H1 (cell line): ENCODE data around the gene MYOCOS. TPM values are rescaled to one million over a fixed set of nuclear protein-coding genes. Genes with fewer than 3 reads are reported as not detected.

Experiments
- CTCF ChIA-PET: fragments of 300-600 bp; sonication (Branson Sonifier 250); formaldehyde crosslinking; loops from one replicate; lab custom pipeline; 2021; ENCODE audit not compliant: partially characterized antibody; lab: Charles Lee
- POLR2A ChIA-PET: fragments of 300-600 bp; sonication (Branson Sonifier 250); formaldehyde crosslinking; loops from one replicate; lab custom pipeline; 2021; ENCODE audit warnings: inconsistent platforms; ENCODE audit not compliant: partially characterized antibody; lab: Charles Lee
- DNase-seq, 2 experiments: peaks; one replicate each; pipeline versions ENCODE4 v3.0.0 to v3.0.0-alpha.2; 2010 to 2022; ENCODE audit warnings: low spot score in 2 of 2, low read depth in 1 of 2, mixed read lengths in 1 of 2
- FAIRE-seq: peaks from 2 replicates; lab custom pipeline; 2011; peaks lifted over from hg19 to GRCh38; lab: Jason Lieb, UNC
- H2AFZ ChIP-seq: 2 replicates; pipeline ENCODE4 v1.8.1; 2012; ENCODE audit warnings: low read length, inconsistent platforms
- H2AK5ac ChIP-seq: 2 replicates; pipeline ENCODE4 v1.6.1; 2013; ENCODE audit warnings: low read depth, low read length
- H2BK120ac ChIP-seq: replicated peaks from 2 replicates; pipeline ENCODE3; 2013; ENCODE audit warnings: low read depth, low read length, inconsistent platforms
- H2BK12ac ChIP-seq: 2 replicates; pipeline ENCODE4 v1.6.1; 2013; ENCODE audit warnings: low read depth, low read length
- H2BK15ac ChIP-seq: 2 replicates; pipeline ENCODE4 v1.6.1; 2013; ENCODE audit warnings: low read length
- H2BK20ac ChIP-seq: 2 replicates; pipeline ENCODE4 v1.6.1; 2013; ENCODE audit warnings: low read length
- H2BK5ac ChIP-seq: 2 replicates; pipeline ENCODE4 v1.6.1; 2013; ENCODE audit warnings: low read depth, low read length
- H3K14ac ChIP-seq: 2 replicates; pipeline ENCODE4 v1.6.1; 2013; ENCODE audit warnings: inconsistent platforms; ENCODE audit not compliant: insufficient read length
- H3K18ac ChIP-seq: 2 replicates; pipeline ENCODE4 v1.6.1; 2013; ENCODE audit warnings: low read length; ENCODE audit errors: extremely low read depth
- H3K23ac ChIP-seq: 2 replicates; pipeline ENCODE4 v1.6.1; 2013; ENCODE audit warnings: inconsistent platforms; ENCODE audit not compliant: insufficient read length
- H3K23me2 ChIP-seq: 2 replicates; pipeline ENCODE4 v1.6.1; 2013; ENCODE audit warnings: low read depth, low read length
- H3K27ac ChIP-seq: 2 replicates; pipeline ENCODE4 v1.6.1; 2011; ENCODE audit warnings: low read depth, low read length, inconsistent platforms
- H3K27me3 ChIP-seq, 4 experiments: replicated peaks in 1 of 4; 1 replicate in 1 of 4; 2 replicates in 3 of 4; pipeline versions ENCODE4 v1.6.1 to v1.8.1; 2011 to 2013; ENCODE audit warnings: low read length in 3 of 4, mild to moderate bottlenecking in 3 of 4, inconsistent platforms in 2 of 4, mixed read lengths in 2 of 4, moderate library complexity in 1 of 4; ENCODE audit not compliant: control insufficient read depth in 3 of 4, insufficient read depth in 3 of 4; ENCODE audit errors: extremely low read depth in 1 of 4
- H3K36me3 ChIP-seq, 4 experiments: 2 replicates each; pipeline versions ENCODE4 v1.6.1 to v1.8.1; 2011 to 2013; ENCODE audit warnings: mild to moderate bottlenecking in 4 of 4, low read length in 3 of 4, moderate library complexity in 2 of 4, control low read depth in 1 of 4, inconsistent platforms in 1 of 4; ENCODE audit not compliant: insufficient read depth in 4 of 4, control insufficient read depth in 2 of 4
- H3K4ac ChIP-seq: replicated peaks from 2 replicates; pipeline ENCODE3; 2013; ENCODE audit warnings: low read length, low read depth, mixed read lengths, inconsistent platforms; ENCODE audit not compliant: insufficient read length
- H3K4me1 ChIP-seq, 4 experiments: replicated peaks in 1 of 4; 1 replicate in 1 of 4; 2 replicates in 3 of 4; pipeline versions ENCODE4 v1.6.1 to v1.8.1; 2011 to 2013; ENCODE audit warnings: low read length in 3 of 4, inconsistent platforms in 2 of 4, mixed read lengths in 1 of 4; ENCODE audit not compliant: insufficient read depth in 4 of 4, control insufficient read depth in 3 of 4
- H3K4me2 ChIP-seq, 2 experiments: 2 replicates each; pipeline versions ENCODE4 v1.6.1 to v1.8.1; 2011 to 2013; ENCODE audit warnings: low read depth in 2 of 2, low read length in 2 of 2, control low read depth in 1 of 2, inconsistent platforms in 1 of 2, mild to moderate bottlenecking in 1 of 2; ENCODE audit not compliant: insufficient read depth in 1 of 2
- H3K4me3 ChIP-seq, 4 experiments: fragments of 200-600, 300-600 bp in 1 of 4; sonication (generic), shearing (Covaris generic), sonication (Bioruptor Twin) in 1 of 4; 2 replicates each; pipeline versions ENCODE4 v1.5.1 to v1.8.1; 2011 to 2016; ENCODE audit warnings: low read length in 4 of 4, low read depth in 3 of 4, control low read depth in 2 of 4, inconsistent platforms in 2 of 4, mild to moderate bottlenecking in 2 of 4, mixed read lengths in 1 of 4, moderate library complexity in 1 of 4; ENCODE audit not compliant: insufficient read depth in 2 of 4; ENCODE audit errors: extremely low read depth in 1 of 4
- H3K56ac ChIP-seq: replicated peaks from 2 replicates; pipeline ENCODE3; 2013; ENCODE audit warnings: low read depth, mild to moderate bottlenecking, mixed read lengths, low read length, inconsistent platforms; ENCODE audit not compliant: insufficient read length
- H3K79me1 ChIP-seq: 2 replicates; pipeline ENCODE4 v1.6.1; 2013; ENCODE audit warnings: low read depth, low read length, control low read depth
- H3K79me2 ChIP-seq, 2 experiments: 2 replicates each; pipeline versions ENCODE4 v1.6.1 to v1.8.1; 2012 to 2013; ENCODE audit warnings: low read length in 2 of 2, mild to moderate bottlenecking in 2 of 2, inconsistent platforms in 1 of 2; ENCODE audit not compliant: insufficient read depth in 2 of 2, control insufficient read depth in 1 of 2
- H3K9ac ChIP-seq, 4 experiments: replicated peaks in 1 of 4; 1 replicate in 1 of 4; 2 replicates in 3 of 4; pipeline versions ENCODE4 v1.6.1 to v1.8.1; 2011 to 2013; ENCODE audit warnings: low read depth in 3 of 4, low read length in 3 of 4, control low read depth in 2 of 4, mild to moderate bottlenecking in 2 of 4, moderate library complexity in 2 of 4, inconsistent platforms in 1 of 4; ENCODE audit errors: extremely low read depth in 1 of 4
- H3K9me3 ChIP-seq, 2 experiments: 2 replicates each; pipeline versions ENCODE4 v1.6.1 to v1.8.1; 2012 to 2013; ENCODE audit warnings: mild to moderate bottlenecking in 2 of 2, moderate library complexity in 2 of 2, control low read depth in 1 of 2, inconsistent platforms in 1 of 2, low read depth in 1 of 2, low read length in 1 of 2, mixed read lengths in 1 of 2; ENCODE audit not compliant: insufficient read depth in 2 of 2
- H4K20me1 ChIP-seq, 2 experiments: replicated peaks in 1 of 2; 2 replicates each; pipeline versions ENCODE3 to v1.8.1; 2011 to 2013; ENCODE audit warnings: inconsistent platforms in 2 of 2, low read length in 2 of 2, mild to moderate bottlenecking in 1 of 2; ENCODE audit not compliant: insufficient read depth in 2 of 2, control insufficient read depth in 1 of 2
- H4K5ac ChIP-seq: 2 replicates; pipeline ENCODE4 v1.6.1; 2013; ENCODE audit warnings: low read length, low read depth, mixed read lengths, inconsistent platforms; ENCODE audit not compliant: insufficient read length
- H4K8ac ChIP-seq: 2 replicates; pipeline ENCODE4 v1.8.0; 2013; ENCODE audit warnings: mild to moderate bottlenecking, moderate library complexity, low read length, inconsistent platforms; ENCODE audit not compliant: insufficient read depth; ENCODE audit errors: extremely low read depth
- H4K91ac ChIP-seq: replicated peaks from 2 replicates; pipeline ENCODE3; 2013; ENCODE audit warnings: low read length, mixed read lengths, inconsistent platforms; ENCODE audit not compliant: insufficient read length
- CTBP2 ChIP-seq: IDR thresholded peaks from 2 replicates; pipeline ENCODE4 v1.7.0; 2011; ENCODE audit warnings: borderline replicate concordance, mild to moderate bottlenecking, moderate library complexity, mixed read lengths, low read length; ENCODE audit not compliant: insufficient read depth, insufficient read length
- EGR1 ChIP-seq: IDR thresholded peaks from 2 replicates; pipeline ENCODE4 v1.6.1; 2011; ENCODE audit warnings: low read depth, low read length, borderline replicate concordance
- FOSL1 ChIP-seq: IDR thresholded peaks from 2 replicates; pipeline ENCODE4 v1.6.1; 2011; ENCODE audit warnings: mild to moderate bottlenecking, low read depth, low read length, moderate library complexity; ENCODE audit not compliant: insufficient read depth
- JUN ChIP-seq: IDR thresholded peaks from 2 replicates; pipeline ENCODE4 v1.6.1; 2011; ENCODE audit warnings: low read depth, mild to moderate bottlenecking, improper control_type of control experiment, low read length
- SP4 ChIP-seq: IDR thresholded peaks from 2 replicates; pipeline ENCODE4 v1.6.1; 2012; ENCODE audit warnings: low read length, inconsistent platforms
- WGBS, 2 experiments: shearing (Covaris generic) in 1 of 2; methylation state at CpG; one replicate each; pipeline versions ENCODE4 v1.1.6 to v1.1.7; 2013 to 2015; ENCODE audit warnings: low lambda C conversion rate in 2 of 2, mixed read lengths in 2 of 2, inconsistent platforms in 1 of 2, low coverage in 1 of 2, missing lambda C conversion rate in 1 of 2; ENCODE audit not compliant: insufficient replicate concordance in 2 of 2, insufficient coverage in 1 of 2, insufficient read length in 1 of 2; ENCODE audit errors: extremely low coverage in 1 of 2, missing lambda C conversion rate in 1 of 2; 5-methylcytosine and 5-hydroxymethylcytosine counted together
- polyA plus RNA-seq, 7 experiments: library from polyadenylated mRNA; depleted of rRNA in 3 of 7; stranded (reverse) in 5 of 7; unstranded in 2 of 7; fragments of >200 nt in 5 of 7; fragments of 200-250 nt in 2 of 7; gene quantifications; 1 replicate in 5 of 7; 2 replicates in 1 of 7; 4 replicates in 1 of 7; pipeline versions ENCODE4 v1.2.1 to v1.2.3, GENCODE V29; 2011 to 2013; ENCODE audit warnings: missing spikeins in 2 of 7, mixed read lengths in 2 of 7
- total RNA-seq: library from RNA; stranded (reverse); fragmentation: NEBNext Ultra II Directional; extraction: Animal tissue kit (Norgen Biotek cat#: 25700); gene quantifications from 2 replicates; pipeline ENCODE4 v1.2.1, GENCODE V29; 2021
- TF ChIP-seq, protein P1 (sequence below): IDR thresholded peaks from 2 replicates; pipeline ENCODE4 v1.6.1; 2012; ENCODE audit warnings: inconsistent platforms

Gene MYOCOS
- total and polyA plus RNA-seq, 2 of the 8 experiments (the other 6 are each of a cell fraction or from before 2014, with no cell fraction given): not detected

DNA sequence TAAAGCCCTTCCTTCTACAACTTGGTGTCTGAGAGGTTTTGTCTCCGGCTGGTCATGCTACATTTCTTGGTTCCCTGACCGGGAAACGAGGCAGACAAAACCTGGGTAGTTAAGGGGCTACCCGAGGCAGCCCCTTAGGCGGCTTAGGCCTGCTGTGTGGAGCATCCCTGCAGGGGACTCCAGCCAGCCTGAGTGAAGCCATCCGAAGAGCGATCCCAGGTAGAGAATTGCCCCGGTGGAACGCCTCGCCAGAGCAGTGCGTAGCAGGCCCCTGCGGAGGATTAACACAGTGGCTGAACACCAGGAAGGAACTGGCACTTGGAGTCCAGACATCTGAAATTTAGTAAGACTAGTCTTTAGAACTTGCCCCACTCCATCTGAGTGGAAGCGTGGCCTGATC, 21.2 kb upstream of the MYOCOS start:
- TF ChIP-seq EGR1 (no peak), FOSL1 (no peak), JUN (no peak), CTBP2 (no peak), SP4 (no peak)
- TF ChIP-seq, protein P1, sequence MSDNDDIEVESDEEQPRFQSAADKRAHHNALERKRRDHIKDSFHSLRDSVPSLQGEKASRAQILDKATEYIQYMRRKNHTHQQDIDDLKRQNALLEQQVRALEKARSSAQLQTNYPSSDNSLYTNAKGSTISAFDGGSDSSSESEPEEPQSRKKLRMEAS: no peak
- Histone ChIP-seq H2BK120ac (no peak overlapping the region), H2BK5ac (no peak overlapping the region), H3K79me2 (no peaks in the 10 kb centered on the region), H2AFZ (no peak overlapping the region), H4K20me1 (no peaks in the 10 kb centered on the region), H2BK12ac (no peak overlapping the region), H4K91ac (no peak overlapping the region), H3K56ac (no peak overlapping the region), H3K79me1 (no peaks in the 10 kb centered on the region), H3K4me3 (no peak overlapping the region), H3K9ac (no peak overlapping the region), H3K23ac (no peak overlapping the region), H3K27me3 (no peaks in the 10 kb centered on the region), H3K27ac (no peak overlapping the region), H4K5ac (no peak overlapping the region), H3K4me1 (peaks cover 0 to 3% (median 0%) of the 10 kb centered on the region in 4 experiments; a peak in 1 of 7 replicates), H3K18ac (no peak overlapping the region), H3K23me2 (no peaks in the 10 kb centered on the region), H2BK20ac (no peak overlapping the region), H4K8ac (peak overlapping the region; percentile 25; the same call in 1 of the 2 replicates), H3K4me2 (no peak overlapping the region), H3K14ac (no peak overlapping the region), H2BK15ac (no peak overlapping the region), H2AK5ac (no peak overlapping the region), H3K4ac (no peak overlapping the region), H3K9me3 (no peaks in the 10 kb centered on the region), H3K36me3 (no peaks in the 10 kb centered on the region)
- ChIA-PET CTCF (no interaction called here), POLR2A (no interaction called here)
- 81% methylated on average over 13 of the region's 13 CpGs; no CpG with 5 or more reads in 1 of the 2 experiments for WGBS, 2 experiments
- DNase-seq (no peak), FAIRE-seq (no peak)
